Testis (tissue), 2 donors: ENCODE measurements around the gene CFAP43.
"Not testable (repeated sequence)": the region's sequence is repeated elsewhere in the genome, so short reads cannot be mapped to it uniquely, and the experiment has no call there.

Experiments
- POLR2A ChIP-seq: fragments of 450-650 bp; IDR thresholded peaks from one replicate; pipeline ENCODE4 v1.6.1; 2017; ENCODE audit warnings: antibody characterized with exemption, mild to moderate bottlenecking, moderate library complexity
- TF ChIP-seq, protein P1 (sequence below), 3 experiments: fragments of 450-650 bp in 2 of 3; fragments of 200-600 bp in 1 of 3; sonication (generic) in 1 of 3; IDR thresholded peaks; one replicate each; pipeline ENCODE4 v1.5.1; 2016 to 2019; ENCODE audit warnings: antibody characterized with exemption in 3 of 3, mild to moderate bottlenecking in 2 of 3, moderate library complexity in 1 of 3

GRCh38 chr10:104174136-104174535 lies 58.0 kb downstream of the CFAP43 start:
- TF ChIP-seq, protein P1, sequence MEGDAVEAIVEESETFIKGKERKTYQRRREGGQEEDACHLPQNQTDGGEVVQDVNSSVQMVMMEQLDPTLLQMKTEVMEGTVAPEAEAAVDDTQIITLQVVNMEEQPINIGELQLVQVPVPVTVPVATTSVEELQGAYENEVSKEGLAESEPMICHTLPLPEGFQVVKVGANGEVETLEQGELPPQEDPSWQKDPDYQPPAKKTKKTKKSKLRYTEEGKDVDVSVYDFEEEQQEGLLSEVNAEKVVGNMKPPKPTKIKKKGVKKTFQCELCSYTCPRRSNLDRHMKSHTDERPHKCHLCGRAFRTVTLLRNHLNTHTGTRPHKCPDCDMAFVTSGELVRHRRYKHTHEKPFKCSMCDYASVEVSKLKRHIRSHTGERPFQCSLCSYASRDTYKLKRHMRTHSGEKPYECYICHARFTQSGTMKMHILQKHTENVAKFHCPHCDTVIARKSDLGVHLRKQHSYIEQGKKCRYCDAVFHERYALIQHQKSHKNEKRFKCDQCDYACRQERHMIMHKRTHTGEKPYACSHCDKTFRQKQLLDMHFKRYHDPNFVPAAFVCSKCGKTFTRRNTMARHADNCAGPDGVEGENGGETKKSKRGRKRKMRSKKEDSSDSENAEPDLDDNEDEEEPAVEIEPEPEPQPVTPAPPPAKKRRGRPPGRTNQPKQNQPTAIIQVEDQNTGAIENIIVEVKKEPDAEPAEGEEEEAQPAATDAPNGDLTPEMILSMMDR (IDR thresholded peaks at IDR 0.05): not testable (repeated sequence)
- TF ChIP-seq POLR2A: not testable (repeated sequence)
